ENCODE results near the gene LINGO4.

The LINGO4 gene

DNA sequence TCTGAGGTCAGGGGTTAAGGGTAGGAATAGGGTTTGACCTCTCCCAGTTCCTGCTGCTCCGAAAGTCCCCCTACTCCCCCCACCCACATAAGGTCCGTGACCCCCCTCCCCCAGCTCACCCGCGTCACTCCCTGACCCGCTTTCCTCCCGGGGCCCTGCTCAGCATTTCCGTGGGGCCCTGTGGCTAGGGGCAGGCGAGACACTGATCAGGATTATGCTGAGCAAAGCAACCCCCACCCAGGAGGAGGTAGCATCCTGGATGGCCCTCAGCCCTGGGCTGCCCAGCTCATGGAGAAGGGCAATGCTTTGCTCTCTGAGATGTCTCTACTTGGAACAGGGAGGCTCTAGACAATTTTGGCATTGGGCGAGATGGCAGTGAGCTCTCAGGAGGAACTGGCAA, 22.6 kb upstream of the LINGO4 start:
- Histone ChIP-seq H3K27ac (peak overlapping the region; percentile 78), H3K36me3 (no peaks in the 10 kb centered on the region), H3K4me2 (peak overlapping the region; percentile 88), H3K4me3 (peak overlapping the region; percentile 50), H3K27me3 (no peaks in the 10 kb centered on the region), H4K20me1 (no peaks in the 10 kb centered on the region), H3K9me3 (no peaks in the 10 kb centered on the region), H3K4me1 (peaks cover 99% of the 10 kb centered on the region), H3K9ac (peak overlapping the region; percentile 61; the same call in 1 of the 2 replicates)
- no peak for TF ChIP-seq Cebpa-rat (IDR thresholded peaks at IDR 0.05)

DNA sequence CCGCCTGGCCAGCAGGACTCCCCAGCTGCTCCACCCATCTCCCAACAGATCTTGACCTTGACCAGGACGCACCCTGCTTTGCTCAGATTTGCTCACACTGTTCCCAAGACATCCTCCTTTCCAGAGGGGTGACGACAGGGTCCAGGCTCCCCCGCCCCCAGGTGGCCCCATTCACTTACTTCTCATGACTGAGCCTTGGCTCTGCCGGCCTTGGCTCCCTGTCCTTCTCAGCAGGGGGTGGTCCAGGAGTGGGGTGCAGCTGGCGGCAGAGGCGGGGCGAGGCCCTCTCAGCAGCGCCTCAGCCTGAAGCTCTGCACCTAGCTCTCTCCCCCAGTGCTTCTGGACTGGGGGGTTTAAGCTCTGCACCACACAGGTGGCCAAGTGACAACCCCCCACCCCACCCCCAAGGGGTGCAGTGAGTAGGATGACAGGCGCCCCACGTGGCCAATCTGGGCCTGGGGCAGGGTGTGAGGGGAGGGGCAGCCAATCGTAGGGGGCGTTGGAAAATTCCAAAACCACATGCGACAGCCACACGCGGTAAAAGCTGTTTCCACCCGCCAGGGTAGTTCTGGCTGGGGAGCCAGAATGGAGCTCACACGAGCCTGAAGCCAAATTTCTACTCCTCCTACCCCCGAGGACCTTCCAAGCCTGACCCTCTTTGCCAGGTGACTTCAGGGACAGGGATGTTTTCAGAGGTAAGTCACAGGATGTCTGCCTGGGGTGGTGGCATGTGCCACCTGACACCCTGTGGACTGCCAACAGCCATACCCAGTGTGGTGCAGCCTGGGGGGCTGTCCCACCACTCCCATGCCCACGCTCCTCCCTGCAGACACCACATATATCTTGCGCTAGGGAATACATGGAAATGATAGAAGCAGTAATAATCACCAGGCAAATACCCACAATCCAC, 20.8 kb upstream of the LINGO4 start:
- no peaks in the 10 kb centered on the region for H4K20me1 ChIP-seq
- no peaks in the 10 kb centered on the region for H3K36me3 ChIP-seq
- peaks cover 99% of the 10 kb centered on the region for H3K4me1 ChIP-seq
- no peaks in the 10 kb centered on the region for H3K9me3 ChIP-seq
- H3K4me3 ChIP-seq, result no peak overlapping the region
- H3K4me2 ChIP-seq, result peak overlapping the region; percentile 88
- peak overlapping the region; percentile 23; the same call in 1 of the 2 replicates for H3K27ac ChIP-seq
- H3K9ac ChIP-seq, result no peak overlapping the region
- no peaks in the 10 kb centered on the region for H3K27me3 ChIP-seq
- TF ChIP-seq Cebpa-rat (IDR thresholded peaks at IDR 0.05), result no peak

DNA sequence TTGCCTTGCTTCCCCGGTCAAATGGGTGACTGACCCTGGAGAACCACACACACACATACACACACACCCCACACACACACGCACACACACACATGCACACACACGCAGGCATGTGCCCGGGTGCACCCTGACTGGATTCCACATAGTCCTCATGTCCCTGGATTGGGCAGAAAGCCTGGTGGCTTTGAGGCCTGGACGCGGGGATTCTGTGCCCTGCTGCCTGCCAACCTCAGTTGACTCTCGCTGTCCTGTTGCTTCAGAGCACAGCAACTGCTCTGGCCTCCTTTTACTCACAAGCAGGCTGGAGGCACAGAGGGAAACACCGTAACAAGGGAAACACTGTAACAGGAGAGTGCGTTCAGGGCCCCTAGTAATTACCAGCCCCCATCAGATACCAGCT, 20.0 kb upstream of the LINGO4 start:
- no peak for TF ChIP-seq Cebpa-rat (IDR thresholded peaks at IDR 0.05)
- Histone ChIP-seq H3K9ac (no peak overlapping the region), H3K36me3 (no peaks in the 10 kb centered on the region), H4K20me1 (no peaks in the 10 kb centered on the region), H3K27ac (peak overlapping the region; percentile 7; the same call in 1 of the 2 replicates), H3K4me2 (peak overlapping the region; percentile 88), H3K4me3 (no peak overlapping the region), H3K27me3 (no peaks in the 10 kb centered on the region), H3K9me3 (no peaks in the 10 kb centered on the region), H3K4me1 (peaks cover 99% of the 10 kb centered on the region)

DNA sequence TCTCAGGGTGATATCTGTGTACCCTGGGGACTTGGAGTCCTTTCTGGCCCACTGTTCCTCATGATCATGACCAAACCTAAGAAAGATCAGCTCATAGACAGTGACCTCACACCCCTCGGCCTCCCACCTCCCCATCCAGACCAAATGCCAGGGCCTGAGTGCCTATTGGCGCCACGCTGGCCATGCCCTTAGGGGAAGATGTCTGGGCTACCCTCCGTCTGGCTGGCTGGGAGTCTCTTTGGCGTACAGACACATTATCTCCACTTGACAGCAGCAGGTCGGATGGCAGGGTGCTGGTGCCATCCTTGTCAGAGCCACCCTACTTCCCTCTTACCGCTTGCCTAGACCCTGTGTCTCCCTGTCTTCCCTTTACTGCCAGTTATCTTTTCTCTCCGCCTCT, 18.0 kb upstream of the LINGO4 start:
- no peak overlapping the region for H3K9ac ChIP-seq
- H3K27me3 ChIP-seq, result no peaks in the 10 kb centered on the region
- H3K36me3 ChIP-seq, result no peaks in the 10 kb centered on the region
- no peak overlapping the region for H3K4me3 ChIP-seq
- no peak for TF ChIP-seq Cebpa-rat (IDR thresholded peaks at IDR 0.05)
- H3K4me1 ChIP-seq, result peaks cover 99% of the 10 kb centered on the region
- H3K9me3 ChIP-seq, result no peaks in the 10 kb centered on the region
- H3K27ac ChIP-seq, result no peak overlapping the region
- H3K4me2 ChIP-seq, result peak overlapping the region; percentile 86
- H4K20me1 ChIP-seq, result no peaks in the 10 kb centered on the region

DNA sequence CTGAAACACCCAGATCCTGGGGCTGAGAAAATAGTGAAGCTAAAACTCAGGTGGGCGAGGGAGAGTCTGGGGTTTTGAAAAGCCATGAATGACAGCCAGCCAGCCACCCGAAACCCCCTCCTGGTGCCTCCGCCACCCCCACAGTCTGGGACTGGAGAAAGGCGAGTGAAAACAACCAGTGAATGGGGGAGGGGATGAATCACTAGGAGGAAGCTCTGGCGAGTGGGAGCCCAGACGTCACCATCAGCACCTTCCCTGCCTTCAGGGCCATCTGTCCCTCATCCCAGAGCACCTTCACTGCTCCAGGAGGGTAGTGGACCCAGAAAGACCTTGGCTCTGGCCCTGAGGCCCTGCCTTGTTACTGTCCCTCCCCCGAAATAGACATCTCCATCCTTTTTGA, 17.2 kb upstream of the LINGO4 start:
- Histone ChIP-seq H4K20me1 (no peaks in the 10 kb centered on the region), H3K27ac (peak overlapping the region; percentile 42), H3K4me2 (peak overlapping the region; percentile 86), H3K9ac (peak overlapping the region; percentile 1; the same call in 1 of the 2 replicates), H3K4me3 (no peak overlapping the region), H3K4me1 (peaks cover 99% of the 10 kb centered on the region), H3K27me3 (no peaks in the 10 kb centered on the region), H3K9me3 (no peaks in the 10 kb centered on the region), H3K36me3 (no peaks in the 10 kb centered on the region)
- no peak for TF ChIP-seq Cebpa-rat (IDR thresholded peaks at IDR 0.05)

DNA sequence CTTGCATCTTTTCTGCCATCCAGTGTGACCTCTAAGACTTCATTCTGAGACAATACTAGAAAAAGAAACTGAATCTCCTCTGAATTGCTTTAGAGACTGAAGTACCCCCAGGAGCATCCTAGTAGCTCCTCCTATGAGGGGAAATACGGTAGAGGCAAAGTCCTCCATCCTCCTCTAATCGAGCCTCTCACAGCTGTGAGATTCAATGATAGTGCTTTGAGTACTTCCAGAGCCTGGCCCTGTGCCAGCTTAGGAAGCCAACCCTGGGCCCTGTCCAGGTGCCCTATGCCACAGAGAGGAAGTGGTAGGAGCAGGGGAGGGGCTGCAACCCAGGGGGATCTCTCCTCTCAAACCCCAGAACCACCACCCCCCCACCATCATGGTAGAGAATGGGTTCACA, 15.7 kb upstream of the LINGO4 start:
- Histone ChIP-seq H3K4me2 (peak overlapping the region; percentile 86), H3K9me3 (no peaks in the 10 kb centered on the region), H3K4me3 (no peak overlapping the region), H3K4me1 (peaks cover 99% of the 10 kb centered on the region), H3K36me3 (no peaks in the 10 kb centered on the region), H3K9ac (no peak overlapping the region), H4K20me1 (no peaks in the 10 kb centered on the region), H3K27me3 (no peaks in the 10 kb centered on the region), H3K27ac (no peak overlapping the region)
- no peak for TF ChIP-seq Cebpa-rat (IDR thresholded peaks at IDR 0.05)

DNA sequence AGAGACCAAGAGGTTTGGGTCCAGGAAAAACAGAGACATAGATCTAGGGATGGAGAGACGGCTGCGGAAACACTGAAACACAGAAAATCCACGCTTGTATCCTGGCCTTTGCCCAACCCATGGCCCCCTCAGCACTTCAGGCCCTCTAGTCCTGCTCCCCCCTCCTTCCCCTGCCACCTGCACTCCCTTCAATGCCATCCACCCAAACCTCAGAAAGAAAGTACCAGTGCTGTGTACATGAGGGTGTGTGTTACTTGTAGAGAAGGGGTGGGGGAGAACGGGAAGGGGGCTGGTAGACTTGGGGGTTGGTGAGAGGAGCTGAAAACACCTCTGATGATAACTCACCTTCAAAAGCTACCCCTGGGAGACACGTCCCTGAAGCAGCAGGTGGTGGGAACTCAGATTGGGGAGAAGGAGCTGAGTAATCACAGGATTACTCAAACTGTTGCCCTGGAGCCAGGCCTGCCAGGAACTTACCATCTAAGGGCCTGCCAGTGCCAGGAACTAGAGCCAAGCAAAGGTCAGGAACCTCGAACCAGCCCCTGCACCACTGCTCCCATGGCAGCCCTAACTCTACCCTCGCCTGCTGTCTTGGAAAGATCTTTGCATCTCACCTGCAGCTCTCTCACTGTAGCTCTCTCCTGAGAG, 14.9 kb upstream of the LINGO4 start:
- H3K27me3 ChIP-seq, result no peaks in the 10 kb centered on the region
- H3K9ac ChIP-seq, result no peak overlapping the region
- H4K20me1 ChIP-seq, result no peaks in the 10 kb centered on the region
- no peak overlapping the region for H3K4me3 ChIP-seq
- no peaks in the 10 kb centered on the region for H3K9me3 ChIP-seq
- peaks cover 99% of the 10 kb centered on the region for H3K4me1 ChIP-seq
- peak overlapping the region; percentile 77; the same call in 1 of the 2 replicates for H3K27ac ChIP-seq
- no peaks in the 10 kb centered on the region for H3K36me3 ChIP-seq
- H3K4me2 ChIP-seq, result peak overlapping the region; percentile 86
- no peak for TF ChIP-seq Cebpa-rat (IDR thresholded peaks at IDR 0.05)

DNA sequence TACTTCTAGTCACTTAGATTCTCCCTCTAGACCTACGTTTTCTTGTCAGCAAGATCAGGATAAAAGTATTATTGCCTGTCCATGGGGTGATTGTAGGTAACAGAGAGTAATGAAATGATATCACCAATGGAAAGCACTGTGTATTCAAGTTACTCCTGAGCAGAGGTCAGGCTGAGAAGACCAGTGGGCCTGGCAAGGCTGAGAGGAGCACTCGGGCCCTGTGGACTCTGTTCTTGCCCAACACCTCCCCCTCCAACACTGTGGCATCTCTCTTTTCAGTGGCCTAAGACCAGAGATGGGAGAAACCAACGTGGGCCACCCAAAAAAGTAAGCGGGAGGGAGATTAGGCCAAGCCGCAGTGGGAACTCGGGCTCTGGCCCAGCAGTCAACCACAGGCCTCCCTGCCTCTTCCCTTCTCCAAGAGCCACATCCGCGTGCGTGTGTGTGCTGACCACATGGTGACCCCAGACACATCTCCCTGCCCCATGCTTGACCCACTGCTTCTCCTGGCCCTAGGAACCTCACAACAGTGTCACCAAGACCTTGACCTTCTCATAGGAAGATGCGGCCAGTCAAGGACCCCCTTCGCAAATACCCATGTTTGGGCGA, 14.1 kb upstream of the LINGO4 start:
- Histone ChIP-seq H3K4me1 (peaks cover 99% of the 10 kb centered on the region), H3K36me3 (no peaks in the 10 kb centered on the region), H3K4me3 (no peak overlapping the region), H3K27ac (peak overlapping the region; percentile 77), H3K4me2 (peak overlapping the region; percentile 86), H4K20me1 (no peaks in the 10 kb centered on the region), H3K9ac (no peak overlapping the region), H3K27me3 (no peaks in the 10 kb centered on the region), H3K9me3 (no peaks in the 10 kb centered on the region)
- no peak for TF ChIP-seq Cebpa-rat (IDR thresholded peaks at IDR 0.05)

DNA sequence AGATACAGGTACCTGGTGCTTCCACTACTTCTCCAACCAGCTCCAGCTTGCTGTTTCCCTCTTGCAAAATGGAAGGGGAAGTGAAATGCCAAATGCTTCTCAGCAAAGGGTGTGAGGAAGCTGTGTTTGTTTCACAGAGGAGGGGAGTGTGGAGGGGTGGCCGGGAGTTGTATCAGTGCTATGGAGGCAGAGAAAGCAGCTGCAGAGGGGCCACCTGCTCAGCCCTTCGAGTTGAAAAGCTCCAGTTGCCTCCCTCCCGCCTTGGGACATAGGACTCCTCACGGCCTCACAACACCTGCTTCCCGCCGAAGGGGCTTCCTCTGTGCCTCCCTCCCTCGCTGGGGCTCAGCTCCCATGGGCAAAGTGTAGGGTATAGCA, 12.1 kb upstream of the LINGO4 start:
- no peaks in the 10 kb centered on the region for H4K20me1 ChIP-seq
- no peaks in the 10 kb centered on the region for H3K27me3 ChIP-seq
- peak overlapping the region; percentile 86 for H3K4me2 ChIP-seq
- peak overlapping the region; percentile 34; the same call in 1 of the 2 replicates for H3K4me3 ChIP-seq
- H3K36me3 ChIP-seq, result no peaks in the 10 kb centered on the region
- H3K27ac ChIP-seq, result peak overlapping the region; percentile 77
- H3K9me3 ChIP-seq, result no peaks in the 10 kb centered on the region
- TF ChIP-seq Cebpa-rat (IDR thresholded peaks at IDR 0.05), result no peak; the same call in 1 of the 2 replicates
- peak overlapping the region; percentile 8; the same call in 1 of the 2 replicates for H3K9ac ChIP-seq
- H3K4me1 ChIP-seq, result peaks cover 94% of the 10 kb centered on the region

All from BLaER1 (cell line).